HPDE6-E6E7 (cell line): ENCODE data around the gene GRB7.
"Not testable (repeated sequence)": the region's sequence is repeated elsewhere in the genome, so short reads cannot be mapped to it uniquely, and the experiment has no call there.

Experiments
- DNase-seq: peaks from one replicate; pipeline ENCODE4 v3.0.0; 2011; ENCODE audit warnings: missing footprints; ENCODE audit errors: extremely low spot score

The GRB7 gene

DNA sequence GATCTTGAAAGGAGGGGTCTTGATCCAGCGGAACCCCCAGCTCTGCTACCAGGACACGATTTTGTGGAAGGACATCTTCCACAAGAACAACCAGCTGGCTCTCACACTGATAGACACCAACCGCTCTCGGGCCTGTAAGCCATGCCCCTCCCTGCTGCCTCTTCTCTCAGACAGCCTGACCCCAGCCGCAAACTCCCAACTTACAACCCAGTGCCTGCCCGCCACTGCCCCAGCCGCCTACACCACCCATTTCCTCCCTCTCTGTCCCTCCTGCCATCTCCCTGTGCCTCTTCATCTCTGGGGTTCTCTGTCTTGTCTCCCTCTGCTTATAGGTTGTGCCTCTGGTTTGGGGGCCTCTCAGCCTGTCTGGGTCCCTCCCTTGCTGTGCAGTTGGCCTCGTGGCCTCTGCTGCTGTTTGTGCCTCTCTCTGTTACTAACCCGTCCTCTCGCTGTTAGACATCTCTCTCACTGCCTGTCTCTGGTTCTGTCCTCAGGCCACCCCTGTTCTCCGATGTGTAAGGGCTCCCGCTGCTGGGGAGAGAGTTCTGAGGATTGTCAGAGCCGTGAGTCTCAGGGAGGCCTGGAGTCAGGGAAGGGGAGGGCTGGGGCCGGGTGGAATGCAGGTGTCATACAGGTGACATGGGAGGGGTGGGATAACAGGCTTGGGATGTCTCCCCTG lies 28.3 kb upstream of the GRB7 start:
- no peak for DNase-seq

DNA sequence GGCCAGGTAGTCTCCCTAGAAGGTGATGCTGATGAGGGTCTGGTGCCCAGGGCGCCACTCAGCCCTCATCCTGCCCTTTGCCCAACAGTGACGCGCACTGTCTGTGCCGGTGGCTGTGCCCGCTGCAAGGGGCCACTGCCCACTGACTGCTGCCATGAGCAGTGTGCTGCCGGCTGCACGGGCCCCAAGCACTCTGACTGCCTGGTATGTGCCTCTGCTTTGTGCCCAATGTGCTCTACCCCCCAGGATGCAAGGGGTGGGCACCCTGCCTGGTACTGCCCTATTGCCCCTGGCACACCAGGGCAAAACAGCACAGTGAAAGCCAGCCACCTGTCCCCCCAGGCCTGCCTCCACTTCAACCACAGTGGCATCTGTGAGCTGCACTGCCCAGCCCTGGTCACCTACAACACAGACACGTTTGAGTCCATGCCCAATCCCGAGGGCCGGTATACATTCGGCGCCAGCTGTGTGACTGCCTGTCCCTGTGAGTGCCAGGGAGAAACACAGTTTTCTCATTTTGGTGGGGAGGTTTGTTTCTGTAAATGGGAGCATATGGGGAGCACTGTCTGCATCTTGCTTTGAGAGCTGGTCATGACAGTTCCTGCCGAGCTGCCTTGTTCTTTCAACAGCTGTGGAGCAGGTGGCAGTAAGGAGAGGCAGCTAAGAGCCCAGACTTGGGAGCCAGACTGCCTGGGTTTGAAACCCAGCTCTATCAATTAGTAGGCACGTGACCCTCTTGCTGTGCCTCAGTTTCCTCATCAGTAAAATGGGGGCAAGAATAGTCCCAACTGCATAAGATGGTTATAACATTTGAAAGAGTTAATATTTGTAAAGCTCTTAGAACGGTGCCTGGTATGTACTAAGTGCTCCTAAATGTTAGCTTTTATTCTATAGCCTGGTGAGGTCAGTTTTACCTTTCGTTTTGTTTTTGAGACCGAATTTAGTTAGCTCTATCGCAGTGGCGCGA lies 27.5 kb upstream of the GRB7 start:
- DNase-seq = no peak

DNA sequence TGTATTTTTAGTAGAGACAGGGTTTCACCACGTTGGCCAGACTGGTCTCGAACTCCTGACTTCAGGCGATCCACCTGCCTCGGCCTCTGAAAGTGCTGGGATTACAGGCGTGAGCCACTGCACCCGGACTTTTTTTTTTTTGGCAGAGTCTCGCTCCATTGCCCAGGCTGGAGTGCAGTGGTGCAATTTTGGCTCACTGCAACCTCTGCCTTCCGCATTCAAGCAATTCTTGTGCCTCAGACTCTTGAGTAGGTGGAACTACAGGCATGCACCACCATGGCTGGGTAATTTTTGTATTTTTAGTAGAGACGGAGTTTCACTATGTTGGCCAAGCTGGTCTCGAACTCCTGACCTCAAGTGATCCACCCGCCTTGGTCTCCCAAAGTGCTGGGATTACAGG lies 26.7 kb upstream of the GRB7 start:
- DNase-seq = not testable (repeated sequence)

GRCh38 chr17:39711851-39712250 lies 25.9 kb upstream of the GRB7 start:
- DNase-seq = no peak

DNA sequence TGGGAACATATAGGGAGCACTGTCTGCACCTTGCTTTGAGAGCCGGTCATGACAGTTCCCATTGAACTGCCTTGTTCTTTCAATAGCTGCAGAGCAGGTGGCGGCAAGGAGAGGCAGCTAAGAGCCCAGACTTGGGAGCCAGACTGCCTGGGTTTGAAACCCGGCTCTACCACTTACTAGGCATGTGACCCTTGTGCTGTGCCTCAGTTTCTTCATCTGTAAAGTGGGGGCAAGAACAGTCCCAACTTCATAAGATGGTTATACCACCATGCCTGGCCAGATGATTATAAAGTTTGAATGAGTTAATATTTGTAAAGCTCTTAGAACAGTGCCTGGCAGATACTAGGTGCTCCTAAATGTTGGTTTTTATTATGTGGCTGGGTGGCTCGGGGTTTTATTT lies 23.5 kb upstream of the GRB7 start:
- no peak for DNase-seq

GRCh38 chr17:39715375-39716072 lies 22.2 kb upstream of the GRB7 start:
- DNase-seq = no peak

DNA sequence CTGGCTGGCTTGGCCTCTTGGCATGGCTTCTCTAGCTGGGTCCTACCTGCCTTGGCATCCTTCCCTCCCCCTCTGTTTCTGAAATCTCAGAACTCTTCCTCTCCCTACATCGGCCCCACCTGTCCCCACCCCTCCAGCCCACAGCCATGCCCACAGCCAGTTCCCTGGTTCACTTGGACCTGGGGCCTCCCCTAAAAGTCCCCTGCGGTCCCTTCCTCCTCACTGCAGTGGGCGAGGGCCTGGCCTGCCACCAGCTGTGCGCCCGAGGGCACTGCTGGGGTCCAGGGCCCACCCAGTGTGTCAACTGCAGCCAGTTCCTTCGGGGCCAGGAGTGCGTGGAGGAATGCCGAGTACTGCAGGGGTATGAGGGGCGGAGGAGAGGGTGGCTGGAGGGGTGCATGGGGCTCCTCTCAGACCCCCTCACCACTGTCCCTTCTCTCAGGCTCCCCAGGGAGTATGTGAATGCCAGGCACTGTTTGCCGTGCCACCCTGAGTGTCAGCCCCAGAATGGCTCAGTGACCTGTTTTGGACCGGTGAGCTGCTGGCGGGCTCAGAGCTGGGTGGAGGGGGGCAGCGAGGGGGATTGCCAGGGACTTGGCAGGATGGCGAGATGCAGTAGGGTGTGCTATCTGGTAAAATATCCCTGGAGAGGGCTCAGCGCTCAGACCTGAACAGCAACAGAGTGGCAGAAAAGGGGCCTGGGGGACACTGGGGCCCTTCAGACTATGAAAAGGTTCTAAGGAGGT lies 21.5 kb upstream of the GRB7 start:
- no peak for DNase-seq

DNA sequence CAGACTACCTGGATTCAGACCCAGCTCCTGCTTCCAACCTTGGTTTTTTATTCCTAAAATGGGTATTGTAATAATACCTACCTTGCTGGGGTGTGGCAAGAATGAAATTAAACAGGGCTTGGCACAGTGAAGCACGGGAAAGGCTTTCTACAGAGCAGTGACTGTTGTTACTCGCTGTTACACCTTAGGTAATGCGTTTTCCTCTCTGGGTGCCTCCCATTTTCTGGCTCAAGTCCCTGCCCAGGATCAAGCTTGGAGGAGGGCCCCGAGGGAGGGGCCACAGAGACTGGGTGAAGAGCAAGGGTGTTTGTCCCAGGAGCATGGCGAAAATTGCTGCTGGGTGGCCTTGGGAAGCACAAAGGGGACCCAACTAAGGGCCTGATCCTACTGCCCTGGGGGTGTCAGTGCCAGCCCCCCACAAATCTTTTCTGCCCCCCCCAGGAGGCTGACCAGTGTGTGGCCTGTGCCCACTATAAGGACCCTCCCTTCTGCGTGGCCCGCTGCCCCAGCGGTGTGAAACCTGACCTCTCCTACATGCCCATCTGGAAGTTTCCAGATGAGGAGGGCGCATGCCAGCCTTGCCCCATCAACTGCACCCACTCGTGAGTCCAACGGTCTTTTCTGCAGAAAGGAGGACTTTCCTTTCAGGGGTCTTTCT lies 20.7 kb upstream of the GRB7 start:
- DNase-seq = no peak

DNA sequence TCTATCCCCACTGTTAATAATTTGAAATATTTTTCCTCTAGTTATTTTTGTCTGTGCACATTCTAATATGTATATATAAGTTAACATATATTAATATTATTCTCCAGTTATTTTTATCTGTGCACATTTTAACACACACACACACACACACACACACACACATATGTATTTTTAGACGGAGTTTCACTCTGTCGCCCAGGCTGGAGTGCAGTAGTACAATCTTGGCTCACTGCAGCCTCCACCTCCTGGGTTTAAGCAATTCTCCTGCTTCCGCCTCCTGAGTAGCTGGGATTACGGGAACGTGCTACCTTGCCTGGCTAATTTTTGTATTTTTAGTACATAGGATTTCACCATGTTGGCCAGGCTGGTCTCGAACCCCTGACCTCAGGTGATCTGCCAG lies 20.1 kb upstream of the GRB7 start:
- DNase-seq = no peak

DNA sequence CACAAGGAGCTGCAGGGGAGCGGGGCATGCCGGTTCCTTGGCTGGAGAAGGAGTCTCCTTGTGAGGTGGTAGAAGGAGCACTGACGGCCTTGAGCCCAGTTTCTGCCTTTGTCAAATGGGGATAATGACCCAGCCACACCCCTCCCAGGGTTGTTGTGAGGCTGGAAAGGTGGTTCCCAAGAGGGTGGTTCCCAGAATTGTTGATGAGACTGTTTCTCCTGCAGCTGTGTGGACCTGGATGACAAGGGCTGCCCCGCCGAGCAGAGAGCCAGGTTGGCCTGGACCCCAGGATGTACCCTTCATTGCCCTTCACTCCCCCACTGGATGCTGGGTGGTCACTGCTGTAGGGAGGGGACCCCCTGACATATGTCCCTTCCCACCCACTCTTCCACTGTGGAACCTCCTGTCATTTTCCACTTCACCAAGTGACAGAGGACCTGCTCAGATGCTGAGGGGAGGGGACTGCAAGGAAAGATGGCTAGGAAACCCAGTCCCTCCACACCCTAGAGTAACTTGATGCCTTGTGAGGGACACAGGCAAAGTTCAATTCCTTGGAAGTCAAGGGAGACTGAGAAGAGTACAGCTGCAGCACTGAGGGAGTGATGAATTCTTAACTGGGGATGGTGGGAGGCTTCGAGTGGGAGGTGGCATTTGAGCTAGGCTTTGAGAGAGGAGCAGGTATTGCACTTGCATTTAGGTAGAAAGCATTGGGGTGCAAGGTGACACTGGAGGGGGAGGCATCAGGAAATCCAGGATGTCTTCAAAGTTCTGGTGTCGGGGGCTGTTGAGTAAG lies 18.0 kb upstream of the GRB7 start:
- no peak for DNase-seq

GRCh38 chr17:39722104-39722503 lies 15.6 kb upstream of the GRB7 start:
- DNase-seq = no peak

- DNase-seq = no peak
Observed at GRCh38 chr17:39722965-39723848, 14.5 kb upstream of the GRB7 start.

DNA sequence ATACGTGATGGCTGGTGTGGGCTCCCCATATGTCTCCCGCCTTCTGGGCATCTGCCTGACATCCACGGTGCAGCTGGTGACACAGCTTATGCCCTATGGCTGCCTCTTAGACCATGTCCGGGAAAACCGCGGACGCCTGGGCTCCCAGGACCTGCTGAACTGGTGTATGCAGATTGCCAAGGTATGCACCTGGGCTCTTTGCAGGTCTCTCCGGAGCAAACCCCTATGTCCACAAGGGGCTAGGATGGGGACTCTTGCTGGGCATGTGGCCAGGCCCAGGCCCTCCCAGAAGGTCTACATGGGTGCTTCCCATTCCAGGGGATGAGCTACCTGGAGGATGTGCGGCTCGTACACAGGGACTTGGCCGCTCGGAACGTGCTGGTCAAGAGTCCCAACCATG lies 13.0 kb upstream of the GRB7 start:
- no peak for DNase-seq

- DNase-seq = not testable (repeated sequence)
Observed at GRCh38 chr17:39725923-39726322, 11.8 kb upstream of the GRB7 start.

DNA sequence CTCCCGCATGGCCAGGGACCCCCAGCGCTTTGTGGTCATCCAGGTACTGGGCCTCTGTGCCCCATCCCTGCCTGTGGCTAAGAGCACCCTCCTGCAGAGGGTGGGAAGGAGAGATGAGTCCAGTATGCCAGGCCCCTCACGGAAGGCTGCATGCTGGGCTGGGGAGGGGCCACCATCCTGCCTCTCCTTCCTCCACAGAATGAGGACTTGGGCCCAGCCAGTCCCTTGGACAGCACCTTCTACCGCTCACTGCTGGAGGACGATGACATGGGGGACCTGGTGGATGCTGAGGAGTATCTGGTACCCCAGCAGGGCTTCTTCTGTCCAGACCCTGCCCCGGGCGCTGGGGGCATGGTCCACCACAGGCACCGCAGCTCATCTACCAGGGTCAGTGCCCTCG lies 11.1 kb upstream of the GRB7 start:
- no peak for DNase-seq

DNA sequence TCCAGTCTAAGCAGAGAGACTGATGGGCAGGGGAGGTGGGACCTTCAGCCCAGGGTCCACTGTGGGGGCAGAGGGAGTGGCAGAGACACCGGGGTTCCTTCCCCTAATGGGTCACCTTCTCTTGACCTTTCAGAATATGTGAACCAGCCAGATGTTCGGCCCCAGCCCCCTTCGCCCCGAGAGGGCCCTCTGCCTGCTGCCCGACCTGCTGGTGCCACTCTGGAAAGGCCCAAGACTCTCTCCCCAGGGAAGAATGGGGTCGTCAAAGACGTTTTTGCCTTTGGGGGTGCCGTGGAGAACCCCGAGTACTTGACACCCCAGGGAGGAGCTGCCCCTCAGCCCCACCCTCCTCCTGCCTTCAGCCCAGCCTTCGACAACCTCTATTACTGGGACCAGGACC lies 10.2 kb upstream of the GRB7 start:
- no peak for DNase-seq

DNA sequence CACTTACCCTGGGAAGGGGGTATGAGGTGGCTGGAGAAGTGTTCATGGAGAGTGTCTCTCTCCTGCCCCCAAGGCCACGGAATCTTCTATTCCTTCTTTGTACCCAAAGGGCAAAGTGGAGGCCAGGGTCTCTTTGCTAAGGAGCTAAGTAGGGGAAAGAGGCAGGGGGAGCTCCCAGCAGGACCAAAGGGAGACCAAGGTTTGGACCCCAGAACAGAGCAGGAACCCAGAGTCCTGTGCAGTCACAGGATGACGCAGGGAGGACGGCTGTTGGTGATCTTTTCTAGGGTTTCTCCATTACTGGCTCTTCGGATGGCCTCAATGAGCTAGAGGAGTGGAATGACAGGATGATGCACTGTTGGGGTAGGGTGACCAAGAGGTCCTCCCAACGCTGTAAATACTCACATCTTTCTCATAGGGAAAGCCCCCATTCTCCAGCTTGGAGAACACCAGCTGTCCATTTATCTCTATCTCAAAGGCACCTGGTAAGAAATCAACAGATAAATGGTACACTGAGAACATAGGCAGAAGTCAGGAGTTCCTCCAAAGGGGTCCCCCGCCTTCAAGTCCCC lies 8.4 kb upstream of the GRB7 start:
- DNase-seq = no peak

DNA sequence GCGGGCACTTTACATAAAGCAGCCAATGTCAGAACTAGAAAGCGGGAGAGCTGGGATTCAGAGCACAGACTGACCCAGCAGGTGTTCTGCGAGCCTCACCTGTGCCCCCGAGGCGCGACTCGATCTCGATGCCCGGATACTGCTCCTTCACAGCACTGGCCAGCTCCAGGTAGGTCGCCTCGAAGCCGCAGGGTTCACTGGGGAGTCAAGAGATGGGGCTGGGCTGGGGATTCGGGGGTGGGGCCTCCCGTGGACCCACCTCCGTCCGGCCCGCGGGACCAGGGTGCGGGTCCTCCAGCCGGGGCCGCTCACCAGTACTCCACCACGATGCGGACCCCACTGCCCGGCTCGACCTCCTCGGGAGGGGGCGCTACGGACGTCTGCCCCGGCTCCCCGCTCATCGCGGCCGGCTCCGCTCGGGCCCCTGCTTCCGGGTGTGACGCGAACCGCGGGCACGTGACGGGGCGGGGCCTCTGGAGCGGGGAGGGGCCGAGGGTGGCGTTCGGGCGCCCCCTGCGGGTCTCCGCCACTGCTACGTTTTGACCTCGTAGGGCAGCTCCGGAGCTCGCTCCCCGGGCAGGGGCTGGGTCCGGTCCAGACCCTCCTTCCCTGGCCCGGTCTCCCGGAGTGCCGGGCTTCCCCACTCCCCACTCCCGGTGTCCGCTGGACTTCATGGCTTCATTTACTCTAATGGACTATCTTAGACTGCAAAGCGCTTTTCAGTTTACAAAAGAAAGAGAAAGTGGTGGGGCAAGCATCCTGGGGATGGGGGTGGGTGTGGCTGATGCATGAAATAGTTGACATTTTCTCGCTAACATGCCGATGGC lies 7.4 kb upstream of the GRB7 start, which contains the start of gene MIEN1:
Gene MIEN1 (minus strand): TSS at position 438 of the 827 bp plus-strand sequence. CDS start 37 bp downstream, at position 401.
- peak; percentile 83 for DNase-seq
